ENCODE results near the gene FHOD3.

The FHOD3 gene

GRCh38 chr18:36415171-36415570 is 117.7 kb downstream of the FHOD3 start:
- no peak for DNase-seq

GRCh38 chr18:36415625-36416024 is 118.1 kb downstream of the FHOD3 start:
- no peak for DNase-seq

DNA sequence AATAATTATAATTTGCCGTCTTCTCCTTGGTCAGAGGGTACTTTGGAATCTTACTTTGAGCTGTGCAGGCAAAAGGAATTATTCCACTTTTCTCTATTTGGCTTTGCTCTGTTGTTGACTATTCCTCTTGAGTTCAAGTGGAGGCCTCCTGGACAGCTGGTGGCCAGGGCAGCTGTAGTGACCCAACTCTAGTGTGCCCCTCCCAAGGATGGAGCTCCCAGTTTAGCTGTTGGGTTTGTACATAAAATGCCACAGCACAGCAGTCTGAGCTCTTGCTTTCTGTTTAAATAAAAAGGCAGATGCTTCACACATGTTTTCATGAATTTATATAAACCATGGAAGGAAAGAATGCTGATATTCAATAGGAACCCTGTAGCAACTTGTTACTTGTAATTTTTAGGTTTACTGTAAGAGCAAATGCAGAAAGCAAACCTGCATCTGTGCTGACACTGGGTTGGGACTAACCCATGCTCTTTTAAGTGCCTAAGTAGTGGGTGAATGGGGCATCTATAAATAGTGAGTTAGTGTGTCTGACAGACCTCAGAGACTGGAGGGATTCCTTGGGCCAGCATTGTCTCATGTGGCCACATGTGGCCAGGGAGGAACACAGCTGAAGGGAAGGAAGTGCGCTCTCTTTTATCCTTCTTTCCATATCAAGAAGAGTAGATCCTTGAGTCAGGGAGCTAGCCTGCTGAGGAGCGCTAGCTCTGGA is 121.8 kb downstream of the FHOD3 start:
- DNase-seq: no peak

DNA sequence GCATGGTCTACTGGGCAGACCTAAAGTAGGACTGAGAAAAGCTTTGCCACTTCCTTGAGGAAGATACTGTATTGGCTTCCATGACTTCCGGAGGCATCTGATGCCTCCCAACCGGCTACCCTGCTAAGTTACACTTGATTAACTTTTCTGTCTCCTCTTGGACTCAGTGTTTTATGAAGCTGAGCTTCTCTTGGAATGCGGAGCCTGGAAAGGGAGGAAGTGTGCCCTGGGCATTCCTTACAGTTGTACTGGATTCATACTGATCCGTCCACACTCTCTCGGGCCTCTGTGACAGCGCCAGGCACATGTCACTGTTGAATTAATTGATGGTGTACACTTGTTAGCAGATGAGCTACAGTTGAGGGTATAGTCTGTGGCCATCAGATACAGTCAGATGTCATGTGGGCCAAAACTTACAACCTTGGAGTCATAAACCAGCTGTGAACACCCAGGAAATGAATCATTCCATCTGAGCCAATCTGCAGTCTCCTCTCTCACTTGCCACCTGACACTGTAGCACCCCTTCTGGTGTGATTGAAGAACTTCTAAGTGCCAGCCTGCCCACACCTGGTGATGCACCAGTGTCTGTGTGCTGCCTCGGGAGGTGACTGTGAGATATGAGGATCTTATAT is 122.5 kb downstream of the FHOD3 start:
- DNase-seq: peak; percentile 39 to 59

DNA sequence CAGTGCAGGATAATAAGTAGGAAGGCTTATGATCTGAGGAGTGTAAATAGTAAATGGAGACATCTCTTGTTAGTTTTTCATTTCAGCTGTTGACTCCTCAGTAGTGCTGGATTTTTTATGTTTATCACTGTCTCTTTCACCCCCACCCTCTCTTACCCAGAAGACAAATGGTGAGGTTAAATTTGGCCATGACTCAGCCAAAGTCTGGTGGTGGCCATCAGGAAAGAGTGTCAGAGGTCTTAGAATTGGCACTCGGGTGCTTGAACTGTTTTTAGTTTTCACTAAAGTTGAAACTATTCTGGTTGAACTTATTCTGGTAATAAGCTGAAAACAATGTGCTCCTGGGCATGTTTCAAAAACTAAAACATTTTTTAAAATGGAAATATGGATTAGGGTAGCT is 123.3 kb downstream of the FHOD3 start:
- no peak for DNase-seq

DNA sequence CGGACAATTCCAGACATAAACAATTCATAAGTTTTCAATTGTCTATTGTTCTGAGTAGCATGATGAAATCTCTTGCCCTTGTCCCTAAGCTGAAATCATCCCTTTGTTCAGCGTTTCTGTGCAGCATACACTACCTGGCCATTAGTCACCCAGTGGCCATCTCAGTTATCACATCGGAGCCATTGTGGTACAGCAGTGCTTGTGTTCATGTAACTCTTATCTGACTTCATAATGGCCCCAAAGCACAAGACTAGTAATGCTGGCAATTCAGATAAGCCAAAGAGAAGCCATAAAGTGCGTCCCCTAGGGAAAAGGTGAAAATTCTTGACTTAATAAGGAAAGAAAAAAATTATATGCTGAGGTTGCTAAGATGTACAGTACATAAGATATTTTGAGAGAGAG is 127.2 kb downstream of the FHOD3 start:
- no peak for DNase-seq

DNA sequence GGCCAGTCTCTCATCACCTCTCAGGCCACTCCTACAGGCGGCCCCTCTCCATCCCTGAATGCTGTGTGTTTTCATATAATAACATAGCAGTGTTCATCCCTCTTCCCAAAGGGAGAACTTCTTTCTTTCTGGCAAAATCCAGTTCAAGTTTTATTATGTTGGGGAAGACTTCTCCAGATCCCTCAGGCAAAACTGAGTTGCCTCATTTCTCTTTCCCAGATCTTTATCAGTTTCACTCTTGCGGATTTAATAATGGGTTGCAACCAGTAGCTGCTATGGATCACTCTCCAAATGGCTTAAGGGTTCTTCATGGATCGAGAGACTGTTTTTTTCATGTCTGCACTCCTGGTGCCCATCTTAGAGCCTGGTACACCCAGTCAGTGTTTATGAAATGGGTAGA is 129.9 kb downstream of the FHOD3 start:
- no peak for DNase-seq

DNA sequence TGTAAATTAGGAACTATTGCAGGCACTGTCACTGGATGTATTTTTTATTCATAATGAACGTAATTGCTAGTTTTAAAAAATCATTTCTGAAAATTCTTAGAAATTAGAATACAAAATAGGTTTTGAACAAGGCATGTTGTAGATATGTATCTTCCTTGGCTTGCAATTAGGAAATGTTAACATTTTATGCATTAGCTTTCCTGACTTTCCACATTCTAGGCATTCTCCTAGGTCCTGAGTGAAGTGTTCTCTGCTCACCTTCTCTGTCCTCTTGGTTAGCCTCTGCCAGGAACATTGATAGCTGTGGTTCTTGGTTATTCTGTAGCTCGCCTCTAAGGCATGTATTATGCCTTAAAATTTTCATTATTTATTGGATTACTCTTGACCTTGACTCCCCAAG is 130.3 kb downstream of the FHOD3 start:
- DNase-seq: no peak

GRCh38 chr18:36428431-36429029 is 131.0 kb downstream of the FHOD3 start:
- no peak for DNase-seq

DNA sequence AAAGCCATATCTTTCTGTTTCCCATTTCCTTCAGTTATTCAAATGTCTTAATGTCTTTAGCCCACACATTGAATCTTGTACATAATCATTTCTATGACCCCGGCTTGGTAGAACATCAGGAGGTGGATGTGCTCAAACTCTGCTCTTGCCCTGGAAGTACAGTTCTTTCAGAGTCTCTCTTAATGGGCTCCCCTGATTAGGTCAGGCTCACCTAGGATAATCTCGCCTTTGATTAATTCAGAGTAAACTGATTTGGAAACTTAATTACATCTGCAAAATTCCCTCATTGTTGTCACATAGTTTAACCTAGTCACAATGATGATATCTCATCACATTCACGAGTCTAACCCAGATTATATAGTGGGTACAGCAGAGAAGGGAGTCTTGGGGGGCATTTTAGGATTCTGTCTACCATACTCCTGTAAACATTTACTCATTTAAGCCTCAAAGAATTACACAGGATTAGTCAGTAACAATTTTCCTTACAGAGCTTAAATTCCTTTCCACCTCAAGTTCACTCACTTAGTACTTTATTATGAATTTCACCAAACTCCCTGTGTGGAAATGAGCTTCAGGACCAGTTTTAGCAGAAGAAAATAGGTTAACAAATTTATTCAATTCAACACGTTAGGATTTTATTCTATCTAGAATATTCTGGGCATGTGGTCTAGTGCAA is 135.5 kb downstream of the FHOD3 start:
- DNase-seq: no peak

DNA sequence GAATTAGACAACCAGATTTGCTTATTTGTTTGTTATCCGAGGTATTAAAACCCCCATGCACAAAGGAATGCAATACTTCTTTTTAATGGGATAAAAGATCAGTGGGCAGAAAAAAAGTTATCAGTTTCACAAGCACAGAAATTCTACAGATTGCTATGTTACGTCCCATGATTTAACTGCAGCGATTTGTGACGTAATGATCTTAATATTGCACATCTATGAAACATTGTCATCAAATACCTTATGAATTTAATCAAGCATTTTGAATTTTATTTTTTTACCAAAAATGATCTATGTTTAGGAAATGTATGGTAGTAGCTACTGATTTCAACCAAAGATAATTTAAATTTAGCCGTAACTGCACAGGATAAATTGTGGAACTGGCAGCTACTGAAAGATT is 138.9 kb downstream of the FHOD3 start:
- DNase-seq: no peak

- no peak for DNase-seq
These were observed 143.1 kb downstream of the FHOD3 start for GRCh38 chr18:36440614-36441013.

- DNase-seq: no peak
These were observed 144.1 kb downstream of the FHOD3 start for GRCh38 chr18:36441426-36442240.

- DNase-seq: no peak
These were observed 145.2 kb downstream of the FHOD3 start for GRCh38 chr18:36442717-36443116.

DNA sequence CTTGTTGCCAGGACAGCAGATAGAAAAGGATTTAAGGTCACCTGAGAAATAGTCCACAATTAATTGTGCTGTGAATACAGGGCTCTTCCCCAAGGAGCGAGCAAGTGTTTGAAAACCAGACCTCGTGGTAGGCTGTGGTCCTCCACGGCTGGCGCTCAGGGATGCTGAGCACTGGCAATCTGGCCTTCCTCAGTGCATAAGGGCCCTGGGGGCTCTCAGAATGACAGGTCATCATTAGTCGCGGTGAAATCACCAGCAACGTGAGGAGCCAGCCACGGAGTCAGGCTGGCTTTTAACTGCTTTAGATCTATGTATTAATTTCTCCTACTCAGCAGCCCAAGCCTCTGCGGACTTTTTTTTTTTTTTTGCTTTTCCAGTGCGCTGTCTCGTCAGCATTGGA is 148.5 kb downstream of the FHOD3 start:
- DNase-seq: no peak

DNA sequence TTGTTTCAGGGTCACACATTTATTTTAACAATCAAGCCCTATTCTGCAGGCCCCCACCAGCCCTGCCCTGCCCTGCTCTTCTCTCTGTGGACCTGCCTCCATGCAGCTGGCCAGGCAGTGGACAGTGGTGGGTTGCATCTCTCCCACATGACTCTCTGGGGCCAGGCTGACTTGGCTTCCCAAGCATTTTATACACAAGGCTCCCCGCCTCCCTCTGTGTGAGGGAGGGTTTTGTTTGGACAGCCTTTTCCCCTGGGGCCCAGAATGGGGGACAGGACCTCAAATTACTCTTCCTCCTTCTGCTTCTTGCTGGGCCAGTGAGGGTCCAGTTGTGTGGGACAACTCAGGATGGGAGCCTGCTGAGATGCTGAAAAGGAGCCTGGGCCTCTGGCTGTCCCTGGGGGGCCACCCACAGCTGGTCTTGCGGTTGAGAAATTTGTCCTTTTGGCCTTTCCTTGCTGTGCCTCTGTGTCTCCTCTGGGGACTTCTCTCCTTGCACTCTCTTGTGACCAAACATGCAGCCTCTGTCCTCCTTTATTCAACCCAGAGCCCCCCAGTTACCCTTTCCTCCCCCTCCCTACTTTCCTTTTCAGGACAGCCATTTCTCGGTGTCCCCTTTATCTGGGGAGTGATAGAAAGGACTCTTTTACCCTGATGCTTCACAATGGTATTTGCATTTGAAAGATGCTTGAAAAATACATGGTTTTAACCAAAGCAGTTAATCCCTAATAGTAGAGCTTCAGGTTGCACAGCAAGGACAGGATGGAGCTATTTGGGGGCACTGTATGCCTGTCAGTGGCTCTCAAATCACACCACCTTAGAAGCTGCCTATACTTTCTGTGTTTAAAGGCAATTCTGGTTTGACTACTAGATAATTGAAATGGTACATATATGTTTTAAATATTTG is 151.1 kb downstream of the FHOD3 start:
- no peak for DNase-seq

GRCh38 chr18:36449451-36449850 is 151.9 kb downstream of the FHOD3 start:
- no peak for DNase-seq

- DNase-seq: no peak
These were observed 152.8 kb downstream of the FHOD3 start for GRCh38 chr18:36450264-36450663.

DNA sequence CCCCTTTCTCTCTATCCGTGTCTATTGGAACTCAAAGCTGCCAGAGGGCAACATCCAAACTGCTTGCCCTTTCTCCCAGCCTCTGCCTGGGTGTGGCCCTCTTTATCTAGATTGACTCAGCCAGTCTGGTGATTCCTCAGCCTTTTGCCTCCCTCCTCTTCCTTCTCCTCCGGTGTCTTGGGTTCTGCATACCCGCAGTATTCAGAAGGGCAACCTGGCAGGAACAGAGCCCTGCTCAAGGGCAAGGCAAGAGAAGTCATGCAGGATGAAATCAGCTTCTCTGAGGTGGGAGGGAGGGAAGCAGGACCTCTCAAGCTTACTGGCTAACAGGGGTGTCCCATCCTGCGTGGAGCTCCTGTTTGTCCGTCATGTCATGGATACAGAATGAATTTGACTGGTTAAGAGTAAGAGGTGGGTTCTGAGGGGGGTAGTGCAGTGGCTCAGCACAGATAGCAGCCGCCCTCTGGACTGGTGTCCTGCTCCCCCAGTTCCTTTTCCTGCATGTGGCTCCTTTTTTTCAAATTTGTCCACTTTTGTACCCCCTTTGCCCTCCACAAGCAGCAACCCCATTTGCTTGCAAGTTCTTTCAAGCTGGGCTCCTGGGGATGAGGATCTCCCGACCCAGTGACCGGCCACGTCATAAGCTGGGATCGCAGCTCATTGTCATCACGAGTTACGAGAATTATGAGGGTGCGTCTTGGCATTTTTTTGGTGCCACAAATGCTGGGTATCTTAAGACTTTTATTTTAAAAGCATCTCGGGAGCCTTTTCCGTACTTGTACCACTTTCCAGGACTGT is 154.1 kb downstream of the FHOD3 start:
- DNase-seq: no peak

- no peak for DNase-seq
These were observed 156.7 kb downstream of the FHOD3 start for GRCh38 chr18:36454245-36454644.

DNA sequence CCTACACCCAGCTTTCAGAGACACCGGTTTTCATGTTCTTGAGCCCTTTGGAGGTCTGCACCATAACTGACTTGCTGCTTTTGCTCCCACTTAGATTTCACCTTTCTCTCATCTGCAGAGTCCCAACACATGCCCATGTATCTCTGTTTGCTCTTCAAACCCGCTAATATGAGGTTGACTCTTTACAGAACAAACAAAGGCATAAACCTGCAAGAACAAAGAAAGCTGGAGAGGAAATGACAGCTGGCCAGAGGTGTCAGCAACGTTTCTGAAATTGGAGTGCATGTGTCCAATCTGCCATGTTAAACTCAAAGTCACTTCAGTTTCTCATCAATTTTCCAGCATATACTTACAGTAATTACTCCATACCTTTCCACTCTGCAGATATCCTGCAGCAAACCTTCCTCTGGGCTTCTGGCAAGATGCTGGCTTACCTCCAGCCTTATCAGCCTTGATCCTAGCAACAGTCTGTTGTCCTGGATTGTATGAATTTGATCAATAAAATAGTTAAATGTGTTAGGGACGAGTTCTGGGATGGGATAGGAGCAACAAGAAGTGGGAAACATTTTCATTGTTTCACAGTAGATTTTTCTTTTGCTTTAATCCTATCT is 157.4 kb downstream of the FHOD3 start:
- no peak for DNase-seq

Data from NCI-H526 (cell line).